Caco-2 (cell line): ENCODE measurements around the gene TACC2. TPM values are rescaled to one million over a fixed set of nuclear protein-coding genes. Genes with fewer than 3 reads are reported as not detected.

Source experiments
- BruUV-seq: library from RNA; stranded (reverse); fragments of 400-500 nt; replicated peaks from 2 replicates; lab custom pipeline; 2021; lab: Mats Ljungman, UMichigan
- CTCF ChIA-PET: fragments of 300-600 bp; sonication (Branson Sonifier 250); formaldehyde crosslinking; loops from one replicate; lab custom pipeline; 2022; ENCODE audit warnings: antibody characterized with exemption; lab: Charles Lee
- POLR2A ChIA-PET: fragments of 300-600 bp; sonication (Branson Sonifier 250); formaldehyde crosslinking; loops from one replicate; lab custom pipeline; 2022; ENCODE audit warnings: antibody characterized with exemption; lab: Charles Lee
- DNase-seq, 2 experiments: peaks; one replicate each; pipeline versions ENCODE4 v3.0.0 to v3.0.0-alpha.2; 2020 to 2022
- H3K27me3 ChIP-seq: replicated peaks from 2 replicates; pipeline ENCODE4 v1.6.0; 2011; ENCODE audit warnings: low read length; ENCODE audit not compliant: control insufficient read depth, insufficient read depth
- H3K36me3 ChIP-seq: 2 replicates; pipeline ENCODE4 v1.5.1; 2011; ENCODE audit warnings: low read length; ENCODE audit not compliant: control insufficient read depth, insufficient read depth
- H3K4me1 ChIP-seq: fragments of 250-450 bp; sonication (Bioruptor Pico); 2 replicates; pipeline ENCODE4 v1.5.1; 2020; ENCODE audit warnings: mild to moderate bottlenecking
- H3K4me3 ChIP-seq: 2 replicates; pipeline ENCODE4 v1.5.1; 2011; ENCODE audit warnings: low read depth, mild to moderate bottlenecking, control low read depth, low read length
- H3K9me3 ChIP-seq: fragments of 250-450 bp; sonication (Bioruptor Pico); 2 replicates; pipeline ENCODE4 v1.5.1; 2020; ENCODE audit warnings: mild to moderate bottlenecking, moderate library complexity
- H3K27ac Mint-ChIP-seq: one replicate; pipeline ENCODE4 v1.8.0; 2022; ENCODE audit warnings: mixed read lengths; ENCODE audit not compliant: unreplicated experiment
- H3K27me3 Mint-ChIP-seq: one replicate; pipeline ENCODE4 v1.8.0; 2022; ENCODE audit warnings: mixed read lengths; ENCODE audit not compliant: insufficient read depth, unreplicated experiment
- H3K36me3 Mint-ChIP-seq: one replicate; pipeline ENCODE4 v1.8.0; 2022; ENCODE audit warnings: mild to moderate bottlenecking, mixed read lengths; ENCODE audit not compliant: insufficient read depth, unreplicated experiment
- H3K4me1 Mint-ChIP-seq: one replicate; pipeline ENCODE4 v1.8.0; 2022; ENCODE audit warnings: low read depth, mixed read lengths; ENCODE audit not compliant: unreplicated experiment
- H3K4me3 Mint-ChIP-seq: one replicate; pipeline ENCODE4 v1.8.0; 2022; ENCODE audit warnings: mild to moderate bottlenecking, moderate library complexity, mixed read lengths; ENCODE audit not compliant: unreplicated experiment
- H3K9me3 Mint-ChIP-seq: one replicate; pipeline ENCODE4 v1.8.0; 2022; ENCODE audit warnings: mixed read lengths; ENCODE audit not compliant: unreplicated experiment
- CTCF ChIP-seq, 2 experiments: fragments of 200-600 bp in 1 of 2; IDR thresholded peaks; 1 replicate in 1 of 2; 2 replicates in 1 of 2; pipeline versions ENCODE4 v1.5.1 to v1.8.0; 2011 to 2022; ENCODE audit warnings: antibody characterized with exemption in 1 of 2, control low read depth in 1 of 2, inconsistent platforms in 1 of 2, low read depth in 1 of 2, low read length in 1 of 2, mild to moderate bottlenecking in 1 of 2, moderate library complexity in 1 of 2; ENCODE audit not compliant: insufficient read depth in 1 of 2, severe bottlenecking in 1 of 2, unreplicated experiment in 1 of 2
- intact Hi-C: fragments of 100-400 bp; cut with micrococcal nuclease; formaldehyde crosslinking; loops from one replicate; pipeline ENCODE4 v1.10.0; 2022; ENCODE audit not compliant: unreplicated experiment
- total RNA-seq: library from RNA; stranded (reverse); gene quantifications from 2 replicates; pipeline ENCODE4 v1.2.3, GENCODE V29; 2022

Gene TACC2
- total RNA-seq, 1 experiment from 2014 or later = 117 TPM

- no peak overlapping the region for H3K27ac Mint-ChIP-seq
- no peak overlapping the region for H3K4me3 ChIP-seq
- H3K9me3 Mint-ChIP-seq = no peaks in the 10 kb centered on the region
- peaks cover 12% of the 10 kb centered on the region for H3K36me3 Mint-ChIP-seq
- intact Hi-C loops = no loop called here
- H3K4me3 Mint-ChIP-seq = no peak overlapping the region
- POLR2A ChIA-PET = no interaction called here
- no peaks in the 10 kb centered on the region for H3K27me3 Mint-ChIP-seq
- H3K27me3 ChIP-seq = no peaks in the 10 kb centered on the region
- peaks cover 30% of the 10 kb centered on the region for H3K4me1 ChIP-seq
- TF ChIP-seq CTCF (IDR thresholded peaks at IDR 0.05; ENCODE audit: insufficient read depth in 1 of 2, low read depth in 1 of 2, low read length in 1 of 2, severe bottlenecking in 1 of 2, unreplicated experiment in 1 of 2) = no peak
- BruUV-seq = no TSS peak
- no peaks in the 10 kb centered on the region; the same call in 1 of the 2 replicates for H3K36me3 ChIP-seq
- peaks cover 33% of the 10 kb centered on the region for H3K4me1 Mint-ChIP-seq
- no peaks in the 10 kb centered on the region for H3K9me3 ChIP-seq
- CTCF ChIA-PET = no interaction called here
- no peak for DNase-seq
Measured at GRCh38 chr10:122178655-122179054, 189.7 kb downstream of the TACC2 start.

GRCh38 chr10:122181041-122181732 is 192.2 kb downstream of the TACC2 start:
- Mint-ChIP-seq H3K4me3 (no peak overlapping the region), H3K27me3 (no peaks in the 10 kb centered on the region), H3K36me3 (peaks cover 4% of the 10 kb centered on the region), H3K9me3 (no peaks in the 10 kb centered on the region), H3K27ac (no peak overlapping the region), H3K4me1 (peaks cover 21% of the 10 kb centered on the region)
- no peak for DNase-seq
- Histone ChIP-seq H3K36me3 (no peaks in the 10 kb centered on the region), H3K27me3 (no peaks in the 10 kb centered on the region), H3K4me1 (peaks cover 16% of the 10 kb centered on the region), H3K4me3 (no peak overlapping the region), H3K9me3 (no peaks in the 10 kb centered on the region)
- TF ChIP-seq CTCF (IDR thresholded peaks at IDR 0.05; ENCODE audit: insufficient read depth in 1 of 2, low read depth in 1 of 2, low read length in 1 of 2, severe bottlenecking in 1 of 2, unreplicated experiment in 1 of 2) = no peak
- no TSS peak for BruUV-seq
- POLR2A ChIA-PET = no interaction called here
- intact Hi-C loops = no loop called here
- CTCF ChIA-PET = no interaction called here

- Mint-ChIP-seq H3K9me3 (no peaks in the 10 kb centered on the region), H3K4me3 (no peak overlapping the region), H3K4me1 (peaks cover 14% of the 10 kb centered on the region), H3K27ac (no peak overlapping the region), H3K36me3 (peaks cover 7% of the 10 kb centered on the region), H3K27me3 (no peaks in the 10 kb centered on the region)
- intact Hi-C loops = no loop called here
- BruUV-seq = no TSS peak
- TF ChIP-seq CTCF (IDR thresholded peaks at IDR 0.05; ENCODE audit: insufficient read depth in 1 of 2, low read depth in 1 of 2, low read length in 1 of 2, severe bottlenecking in 1 of 2, unreplicated experiment in 1 of 2) = no peak
- Histone ChIP-seq H3K36me3 (no peaks in the 10 kb centered on the region), H3K27me3 (no peaks in the 10 kb centered on the region), H3K9me3 (no peaks in the 10 kb centered on the region), H3K4me3 (no peak overlapping the region), H3K4me1 (peaks cover 10% of the 10 kb centered on the region)
- DNase-seq = no peak
- ChIA-PET POLR2A (no interaction called here), CTCF (no interaction called here)
Measured at GRCh38 chr10:122181876-122182275, 192.9 kb downstream of the TACC2 start.
